ENCODE data around the gene CHN2.

The CHN2 gene

GRCh38 chr7:29228289-29229011 lies 33.9 kb downstream of the CHN2 start:
- H3K4me3 ChIP-seq (ENCODE audit: low read depth, low read length) = no peak overlapping the region
- no peak overlapping the region for H3K9ac ChIP-seq (ENCODE audit: low read depth, low read length)
- no peaks in the 10 kb centered on the region for H3K9me3 ChIP-seq (ENCODE audit: control insufficient read depth, insufficient read depth, low read length)
- H3K27ac ChIP-seq (ENCODE audit: low read depth, low read length) = no peak overlapping the region
- H3K36me3 ChIP-seq (ENCODE audit: control insufficient read depth, insufficient read depth, low read length) = no peaks in the 10 kb centered on the region
- no peaks in the 10 kb centered on the region for H3K27me3 ChIP-seq (ENCODE audit: control insufficient read depth, insufficient read depth, low read length)
- H3K4me1 ChIP-seq (ENCODE audit: control insufficient read depth, insufficient read depth, low read length) = no peaks in the 10 kb centered on the region

GRCh38 chr7:29229066-29229465 lies 34.5 kb downstream of the CHN2 start:
- H3K4me3 ChIP-seq (ENCODE audit: low read depth, low read length) = no peak overlapping the region
- no peaks in the 10 kb centered on the region for H3K36me3 ChIP-seq (ENCODE audit: control insufficient read depth, insufficient read depth, low read length)
- H3K27ac ChIP-seq (ENCODE audit: low read depth, low read length) = no peak overlapping the region
- H3K9me3 ChIP-seq (ENCODE audit: control insufficient read depth, insufficient read depth, low read length) = no peaks in the 10 kb centered on the region
- no peaks in the 10 kb centered on the region for H3K27me3 ChIP-seq (ENCODE audit: control insufficient read depth, insufficient read depth, low read length)
- H3K9ac ChIP-seq (ENCODE audit: low read depth, low read length) = no peak overlapping the region
- no peaks in the 10 kb centered on the region for H3K4me1 ChIP-seq (ENCODE audit: control insufficient read depth, insufficient read depth, low read length)

GRCh38 chr7:29229946-29230345 lies 35.4 kb downstream of the CHN2 start:
- Histone ChIP-seq H3K4me1 (ENCODE audit: control insufficient read depth, insufficient read depth, low read length) (no peaks in the 10 kb centered on the region), H3K9me3 (ENCODE audit: control insufficient read depth, insufficient read depth, low read length) (no peaks in the 10 kb centered on the region), H3K9ac (ENCODE audit: low read depth, low read length) (no peak overlapping the region), H3K27me3 (ENCODE audit: control insufficient read depth, insufficient read depth, low read length) (no peaks in the 10 kb centered on the region), H3K27ac (ENCODE audit: low read depth, low read length) (no peak overlapping the region), H3K4me3 (ENCODE audit: low read depth, low read length) (no peak overlapping the region), H3K36me3 (ENCODE audit: control insufficient read depth, insufficient read depth, low read length) (no peaks in the 10 kb centered on the region)

GRCh38 chr7:29230871-29231345 lies 36.3 kb downstream of the CHN2 start:
- Histone ChIP-seq H3K4me1 (ENCODE audit: control insufficient read depth, insufficient read depth, low read length) (no peaks in the 10 kb centered on the region), H3K36me3 (ENCODE audit: control insufficient read depth, insufficient read depth, low read length) (no peaks in the 10 kb centered on the region), H3K27me3 (ENCODE audit: control insufficient read depth, insufficient read depth, low read length) (no peaks in the 10 kb centered on the region), H3K27ac (ENCODE audit: low read depth, low read length) (no peak overlapping the region), H3K9me3 (ENCODE audit: control insufficient read depth, insufficient read depth, low read length) (no peaks in the 10 kb centered on the region), H3K4me3 (ENCODE audit: low read depth, low read length) (no peak overlapping the region), H3K9ac (ENCODE audit: low read depth, low read length) (no peak overlapping the region)

- H3K36me3 ChIP-seq (ENCODE audit: control insufficient read depth, insufficient read depth, low read length) = no peaks in the 10 kb centered on the region
- H3K4me1 ChIP-seq (ENCODE audit: control insufficient read depth, insufficient read depth, low read length) = no peaks in the 10 kb centered on the region
- no peaks in the 10 kb centered on the region for H3K27me3 ChIP-seq (ENCODE audit: control insufficient read depth, insufficient read depth, low read length)
- no peaks in the 10 kb centered on the region for H3K9me3 ChIP-seq (ENCODE audit: control insufficient read depth, insufficient read depth, low read length)
- H3K9ac ChIP-seq (ENCODE audit: low read depth, low read length) = no peak overlapping the region
- no peak overlapping the region for H3K4me3 ChIP-seq (ENCODE audit: low read depth, low read length)
- no peak overlapping the region for H3K27ac ChIP-seq (ENCODE audit: low read depth, low read length)
Observed at GRCh38 chr7:29231671-29232232, 37.2 kb downstream of the CHN2 start.

- no peaks in the 10 kb centered on the region for H3K36me3 ChIP-seq (ENCODE audit: control insufficient read depth, insufficient read depth, low read length)
- H3K27ac ChIP-seq (ENCODE audit: low read depth, low read length) = no peak overlapping the region
- H3K4me1 ChIP-seq (ENCODE audit: control insufficient read depth, insufficient read depth, low read length) = no peaks in the 10 kb centered on the region
- H3K4me3 ChIP-seq (ENCODE audit: low read depth, low read length) = no peak overlapping the region
- H3K9ac ChIP-seq (ENCODE audit: low read depth, low read length) = no peak overlapping the region
- no peaks in the 10 kb centered on the region for H3K27me3 ChIP-seq (ENCODE audit: control insufficient read depth, insufficient read depth, low read length)
- H3K9me3 ChIP-seq (ENCODE audit: control insufficient read depth, insufficient read depth, low read length) = no peaks in the 10 kb centered on the region
Observed at GRCh38 chr7:29234438-29234837, 39.9 kb downstream of the CHN2 start.

- H3K27ac ChIP-seq (ENCODE audit: low read depth, low read length) = no peak overlapping the region
- no peaks in the 10 kb centered on the region for H3K9me3 ChIP-seq (ENCODE audit: control insufficient read depth, insufficient read depth, low read length)
- no peak overlapping the region for H3K4me3 ChIP-seq (ENCODE audit: low read depth, low read length)
- H3K36me3 ChIP-seq (ENCODE audit: control insufficient read depth, insufficient read depth, low read length) = no peaks in the 10 kb centered on the region
- H3K27me3 ChIP-seq (ENCODE audit: control insufficient read depth, insufficient read depth, low read length) = no peaks in the 10 kb centered on the region
- H3K4me1 ChIP-seq (ENCODE audit: control insufficient read depth, insufficient read depth, low read length) = no peaks in the 10 kb centered on the region
- no peak overlapping the region for H3K9ac ChIP-seq (ENCODE audit: low read depth, low read length)
Observed at GRCh38 chr7:29236071-29236580, 41.6 kb downstream of the CHN2 start.

- H3K9me3 ChIP-seq (ENCODE audit: control insufficient read depth, insufficient read depth, low read length) = no peaks in the 10 kb centered on the region
- no peak overlapping the region for H3K4me3 ChIP-seq (ENCODE audit: low read depth, low read length)
- no peak overlapping the region for H3K27ac ChIP-seq (ENCODE audit: low read depth, low read length)
- no peak overlapping the region for H3K9ac ChIP-seq (ENCODE audit: low read depth, low read length)
- no peaks in the 10 kb centered on the region for H3K27me3 ChIP-seq (ENCODE audit: control insufficient read depth, insufficient read depth, low read length)
- no peaks in the 10 kb centered on the region for H3K36me3 ChIP-seq (ENCODE audit: control insufficient read depth, insufficient read depth, low read length)
- H3K4me1 ChIP-seq (ENCODE audit: control insufficient read depth, insufficient read depth, low read length) = no peaks in the 10 kb centered on the region
Observed at GRCh38 chr7:29236649-29237048, 42.1 kb downstream of the CHN2 start.

GRCh38 chr7:29237489-29237888 lies 42.9 kb downstream of the CHN2 start:
- no peaks in the 10 kb centered on the region for H3K36me3 ChIP-seq (ENCODE audit: control insufficient read depth, insufficient read depth, low read length)
- no peaks in the 10 kb centered on the region for H3K9me3 ChIP-seq (ENCODE audit: control insufficient read depth, insufficient read depth, low read length)

GRCh38 chr7:29239638-29240037 lies 45.1 kb downstream of the CHN2 start:
- Histone ChIP-seq H3K36me3 (ENCODE audit: control insufficient read depth, insufficient read depth, low read length) (no peaks in the 10 kb centered on the region), H3K4me3 (ENCODE audit: low read depth, low read length) (no peak overlapping the region), H3K9ac (ENCODE audit: low read depth, low read length) (no peak overlapping the region), H3K27me3 (ENCODE audit: control insufficient read depth, insufficient read depth, low read length) (no peaks in the 10 kb centered on the region), H3K4me1 (ENCODE audit: control insufficient read depth, insufficient read depth, low read length) (peaks cover 14% of the 10 kb centered on the region), H3K27ac (ENCODE audit: low read depth, low read length) (no peak overlapping the region), H3K9me3 (ENCODE audit: control insufficient read depth, insufficient read depth, low read length) (no peaks in the 10 kb centered on the region)

More at GRCh38 chr7:29237489-29237888, 42.9 kb downstream of the CHN2 start:
- Histone ChIP-seq H3K9ac (ENCODE audit: low read depth, low read length) (no peak overlapping the region), H3K4me1 (ENCODE audit: control insufficient read depth, insufficient read depth, low read length) (no peaks in the 10 kb centered on the region), H3K4me3 (ENCODE audit: low read depth, low read length) (no peak overlapping the region), H3K27me3 (ENCODE audit: control insufficient read depth, insufficient read depth, low read length) (no peaks in the 10 kb centered on the region), H3K27ac (ENCODE audit: low read depth, low read length) (no peak overlapping the region)

GRCh38 chr7:29242265-29242664 lies 47.7 kb downstream of the CHN2 start:
- H3K27me3 ChIP-seq (ENCODE audit: control insufficient read depth, insufficient read depth, low read length) = no peaks in the 10 kb centered on the region
- H3K4me3 ChIP-seq (ENCODE audit: low read depth, low read length) = no peak overlapping the region
- H3K4me1 ChIP-seq (ENCODE audit: control insufficient read depth, insufficient read depth, low read length) = peaks cover 14% of the 10 kb centered on the region
- no peaks in the 10 kb centered on the region for H3K9me3 ChIP-seq (ENCODE audit: control insufficient read depth, insufficient read depth, low read length)
- H3K9ac ChIP-seq (ENCODE audit: low read depth, low read length) = no peak overlapping the region
- no peak overlapping the region for H3K27ac ChIP-seq (ENCODE audit: low read depth, low read length)
- H3K36me3 ChIP-seq (ENCODE audit: control insufficient read depth, insufficient read depth, low read length) = no peaks in the 10 kb centered on the region

Measured in HUES48 (cell line).